GM18505 (cell line): ENCODE data around the gene SPATS2.

ENCODE experiments used
- ATAC-seq: cut with Tn5 transposase; IDR thresholded peaks from one replicate; pipeline ENCODE4 v1.9.1; 2021; ENCODE audit not compliant: unreplicated experiment
- POLR2A ChIP-seq: IDR thresholded peaks from 4 replicates; pipeline ENCODE4 v1.6.1; 2011; ENCODE audit warnings: borderline replicate concordance; ENCODE audit not compliant: insufficient read depth, insufficient read length; ENCODE audit errors: extremely low read depth

The SPATS2 gene

GRCh38 chr12:49341777-49342065, 25.5 kb upstream of the SPATS2 start:
- no peak for TF ChIP-seq POLR2A
- no peak for ATAC-seq

GRCh38 chr12:49342066-49342913, 25.0 kb upstream of the SPATS2 start:
- ATAC-seq = peak; percentile 58
- no peak for TF ChIP-seq POLR2A

- ATAC-seq = no peak
- no peak for TF ChIP-seq POLR2A
Measured at GRCh38 chr12:49342914-49343731, 24.1 kb upstream of the SPATS2 start.

- no peak for ATAC-seq
- no peak for TF ChIP-seq POLR2A
Measured at GRCh38 chr12:49344486-49345050, 22.7 kb upstream of the SPATS2 start.

GRCh38 chr12:49345051-49345824, 22.0 kb upstream of the SPATS2 start:
- peak; percentile 41 for ATAC-seq
- TF ChIP-seq POLR2A = no peak

GRCh38 chr12:49345825-49346658, 21.2 kb upstream of the SPATS2 start:
- no peak for TF ChIP-seq POLR2A
- ATAC-seq = no peak

GRCh38 chr12:49346659-49347310, 20.5 kb upstream of the SPATS2 start, which contains the start of gene DNAJC22:
Gene DNAJC22 (plus strand): TSS chr12:49346888. CDS start chr12:49348873, 1,985 bp downstream.
- TF ChIP-seq POLR2A = no peak

GRCh38 chr12:49347311-49348193, 19.7 kb upstream of the SPATS2 start:
- no peak for ATAC-seq

More at GRCh38 chr12:49346659-49347310, 20.5 kb upstream of the SPATS2 start, which contains the start of gene DNAJC22:
- ATAC-seq = no peak

GRCh38 chr12:49348781-49349180, 18.5 kb upstream of the SPATS2 start:
- ATAC-seq = no peak
- TF ChIP-seq POLR2A = no peak

More at GRCh38 chr12:49347311-49348193, 19.7 kb upstream of the SPATS2 start:
- TF ChIP-seq POLR2A = no peak

- TF ChIP-seq POLR2A = no peak
- ATAC-seq = no peak
Measured at GRCh38 chr12:49349266-49349665, 18.0 kb upstream of the SPATS2 start.

GRCh38 chr12:49352351-49352750, 14.9 kb upstream of the SPATS2 start:
- no peak for ATAC-seq

More at GRCh38 chr12:49352351-49352750, 14.9 kb upstream of the SPATS2 start:
- TF ChIP-seq POLR2A = no peak
